NCI-H748 treated with DMSO at 0.1 percent for 48 hours (cell line): Measurements from ENCODE around the gene PKLR.
"Not testable (repeated sequence)": the region's sequence is repeated elsewhere in the genome, so short reads cannot be mapped to it uniquely, and the experiment has no call there.

Experiments used
- DNase-seq: peaks from one replicate; lab custom pipeline; 2025; lab: John Stamatoyannopoulos, UW

The PKLR gene

GRCh38 chr1:155301342-155301841, at the start of gene PKLR:
Gene PKLR, minus strand, starts transcription at chr1:155301438. Its CDS starts 43 bp downstream, at chr1:155301395.
- DNase-seq: no peak

GRCh38 chr1:155342842-155343241, 41.6 kb upstream of the PKLR start:
- no peak for DNase-seq

- no peak for DNase-seq
Measured at GRCh38 chr1:155339515-155340097, 38.4 kb upstream of the PKLR start.

DNA sequence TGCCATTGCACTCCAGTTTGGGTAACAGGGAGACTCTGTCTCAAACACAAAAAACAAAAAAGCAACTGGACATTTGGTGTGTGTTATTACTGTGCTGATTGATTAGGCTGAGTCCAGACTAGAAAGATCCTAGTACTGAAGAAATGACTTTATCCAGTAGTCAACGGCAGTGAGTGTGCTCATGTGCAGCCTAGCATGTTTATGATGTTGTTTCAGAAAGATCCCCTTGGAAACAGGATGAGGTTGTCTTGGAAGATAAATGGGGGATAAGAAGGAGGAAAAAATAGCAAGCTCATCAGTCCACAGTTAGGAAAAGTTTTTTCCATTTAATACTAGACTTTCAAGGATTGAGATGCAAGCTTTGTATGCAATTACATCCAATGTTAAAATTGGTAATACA, 33.7 kb upstream of the PKLR start:
- DNase-seq: no peak

GRCh38 chr1:155329980-155330598, 28.9 kb upstream of the PKLR start:
- no peak for DNase-seq

DNA sequence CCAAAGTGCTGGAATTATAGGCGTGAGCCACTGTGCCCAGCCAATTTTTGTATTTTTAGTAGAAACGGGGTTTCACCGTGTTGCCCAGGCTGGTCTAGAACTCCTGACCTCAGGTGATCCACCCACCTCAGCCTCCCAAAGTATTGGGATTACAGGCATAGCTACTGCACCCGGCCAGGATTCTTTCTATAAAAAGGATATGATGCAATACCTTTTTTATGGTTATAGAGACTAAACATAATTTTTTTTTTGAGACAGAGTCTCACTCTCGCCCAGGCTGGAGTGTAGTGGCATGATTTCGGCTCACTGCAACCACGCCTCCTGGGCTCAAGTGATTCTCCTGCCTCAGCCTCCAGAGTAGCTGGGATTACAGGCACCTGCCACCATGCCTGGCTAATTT, 27.6 kb upstream of the PKLR start:
- not testable (repeated sequence) for DNase-seq

- DNase-seq: no peak
Measured at GRCh38 chr1:155327981-155328380, 26.7 kb upstream of the PKLR start.

DNA sequence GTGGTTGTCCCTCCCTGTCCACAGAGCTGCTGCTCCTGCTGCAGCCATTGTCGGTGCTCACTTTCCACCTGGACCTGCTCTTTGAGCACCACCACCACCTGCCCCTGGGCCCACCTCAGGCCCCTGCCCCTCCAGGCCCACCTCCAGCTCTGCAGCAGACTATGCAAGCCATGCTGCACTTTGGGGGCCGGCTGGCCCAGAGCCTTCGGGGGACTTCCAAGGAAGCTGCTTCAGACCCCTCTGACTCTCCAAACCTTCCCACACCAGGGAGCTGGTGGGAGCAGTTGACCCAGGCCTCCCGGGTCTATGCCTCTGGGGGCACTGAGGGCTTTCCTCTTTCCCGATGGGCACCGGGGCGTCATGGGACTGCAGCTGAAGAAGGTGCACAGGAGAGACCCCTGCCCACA, 25.4 kb upstream of the PKLR start:
- no peak for DNase-seq

DNA sequence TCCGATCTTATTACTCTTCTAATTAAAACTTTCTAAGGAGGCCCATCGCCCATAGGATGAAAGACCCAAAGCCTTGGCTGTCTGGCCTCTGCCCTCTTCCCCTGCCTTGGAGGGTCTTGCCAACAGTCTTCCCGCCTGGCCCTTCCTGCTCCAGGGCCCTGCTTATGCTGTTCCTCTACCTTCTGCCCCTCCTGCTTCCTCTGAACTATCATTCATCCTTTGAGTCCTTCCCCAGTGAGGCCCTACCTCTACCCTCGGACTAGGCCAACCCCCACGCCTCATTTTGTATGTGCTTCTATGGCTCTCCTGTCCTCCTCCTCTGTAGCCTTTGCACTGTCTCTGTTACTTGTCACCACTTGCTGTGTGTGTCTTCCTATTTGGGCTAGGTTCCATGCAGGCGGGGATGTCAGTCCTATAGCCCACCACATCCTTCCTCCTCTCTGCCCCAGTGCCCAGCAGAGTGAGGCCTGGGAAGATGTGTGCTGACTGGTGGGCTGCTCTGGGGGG, 24.8 kb upstream of the PKLR start:
- no peak for DNase-seq

DNA sequence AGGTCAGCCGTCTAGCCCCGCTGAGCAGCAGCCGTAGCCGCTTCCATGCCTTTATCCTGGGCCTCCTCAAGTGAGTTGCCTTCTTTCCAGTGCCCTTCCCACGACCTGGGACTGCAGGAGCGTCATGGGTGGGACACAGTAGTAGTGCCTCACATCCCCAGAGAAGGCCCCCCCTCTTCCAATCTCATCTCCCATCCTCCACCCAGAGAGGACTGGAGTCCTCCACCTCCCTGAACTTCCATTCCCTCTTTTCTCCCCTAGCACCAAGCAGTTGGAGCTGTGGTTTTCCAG, 24.3 kb upstream of the PKLR start:
- DNase-seq: no peak

GRCh38 chr1:155324717-155325602, 23.7 kb upstream of the PKLR start:
- DNase-seq: peak; percentile 40

DNA sequence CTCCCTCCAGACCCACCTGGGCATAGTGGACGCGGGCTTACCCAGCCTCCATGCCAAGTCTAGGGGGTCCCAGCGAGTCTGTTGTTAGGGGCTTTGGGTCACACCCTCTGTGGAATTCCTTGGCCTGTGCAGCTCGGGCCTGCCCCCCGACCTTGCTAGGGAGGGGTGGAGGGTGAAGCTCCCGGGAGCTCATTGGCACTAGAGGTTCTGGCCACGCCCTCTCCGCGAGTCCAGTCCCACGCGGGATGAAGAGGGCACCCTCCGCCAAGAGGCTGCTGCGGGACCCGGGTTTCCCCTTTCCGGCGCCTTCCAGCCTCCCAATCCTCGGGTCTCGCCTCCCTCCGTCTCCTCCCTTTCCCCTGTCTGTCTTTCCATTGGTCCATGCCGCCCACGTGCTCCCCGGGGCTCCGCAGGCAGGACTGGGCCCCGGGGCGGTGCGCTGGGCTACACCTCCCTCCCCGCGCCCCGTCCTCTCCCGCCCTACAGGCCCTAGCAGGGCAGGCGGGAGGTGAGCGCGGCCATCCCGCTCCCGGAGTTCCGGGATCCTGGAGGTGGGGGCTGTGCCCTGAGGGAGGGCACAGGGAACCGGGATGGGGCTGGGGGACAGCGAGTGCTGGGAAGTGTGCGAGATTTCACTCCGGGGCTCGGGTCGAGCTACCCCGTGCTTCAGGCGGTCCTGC, 22.9 kb upstream of the PKLR start:
- peak; percentile 87 for DNase-seq

- DNase-seq: peak; percentile 71
Measured at GRCh38 chr1:155323729-155324036, 22.4 kb upstream of the PKLR start.

- DNase-seq: peak; percentile 89
Measured at GRCh38 chr1:155322953-155323728, 21.9 kb upstream of the PKLR start.

DNA sequence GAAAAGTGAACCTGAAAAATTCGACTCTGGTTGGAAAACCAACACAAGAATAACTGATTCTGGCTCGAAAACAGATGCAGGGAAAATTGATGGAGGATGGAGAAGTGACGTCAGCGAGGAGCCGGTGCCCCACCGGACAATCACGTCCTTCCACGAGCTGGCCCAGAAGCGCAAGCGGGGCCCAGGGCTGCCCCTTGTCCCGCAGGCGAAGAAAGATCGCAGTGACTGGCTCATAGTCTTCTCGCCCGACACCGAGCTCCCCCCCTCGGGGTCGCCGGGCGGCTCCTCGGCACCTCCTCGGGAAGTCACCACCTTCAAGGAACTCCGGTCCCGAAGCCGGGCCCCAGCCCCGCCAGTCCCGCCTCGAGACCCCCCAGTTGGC, 21.3 kb upstream of the PKLR start:
- no peak for DNase-seq

GRCh38 chr1:155321639-155322503, 20.6 kb upstream of the PKLR start:
- DNase-seq: no peak

DNA sequence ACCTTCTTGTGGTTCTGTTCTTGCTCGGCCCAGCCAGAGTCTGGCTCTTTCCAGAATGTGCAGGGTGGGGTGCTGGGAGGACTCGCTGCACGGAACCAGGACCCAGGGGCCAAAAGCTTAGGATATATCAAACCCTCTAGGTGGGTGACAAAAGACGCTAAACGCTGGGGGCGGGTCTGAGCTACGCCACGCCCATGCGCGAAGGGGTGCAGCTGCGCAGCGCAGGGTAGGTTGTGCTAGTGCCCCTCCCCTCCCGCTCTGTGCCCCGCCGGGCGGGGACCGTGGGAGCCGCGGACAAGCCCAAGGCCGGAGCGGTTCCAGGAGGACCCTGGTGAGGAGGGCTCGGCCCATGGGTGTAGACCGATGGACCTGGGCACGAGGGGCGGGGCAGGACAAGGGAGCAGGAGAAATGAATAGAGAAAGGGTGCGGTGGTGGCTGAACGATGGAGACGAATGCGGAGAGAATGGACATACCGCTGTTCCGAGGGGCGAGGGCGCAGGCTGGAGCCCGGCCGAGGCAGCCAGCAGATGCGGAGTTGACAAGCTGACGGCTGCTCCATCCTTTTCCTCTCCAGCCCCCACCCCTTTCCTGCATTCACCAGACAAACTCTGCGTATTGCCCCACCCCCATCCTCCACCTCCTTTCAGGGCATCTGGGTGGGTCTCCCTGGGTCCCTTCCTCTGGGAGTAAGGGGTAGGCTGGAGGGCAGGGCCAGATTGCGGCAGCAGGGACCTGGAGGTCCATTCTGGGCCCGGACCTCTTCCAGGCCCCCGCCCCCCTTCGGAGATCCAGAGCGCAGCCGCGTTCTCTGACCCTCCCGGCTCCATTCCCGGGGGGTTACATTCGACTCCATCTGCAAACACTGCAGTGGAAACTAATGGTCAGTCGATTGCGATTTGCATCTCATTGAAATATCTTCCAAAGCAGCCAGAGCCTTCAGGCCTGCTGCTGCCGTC, 19.7 kb upstream of the PKLR start, which contains the start of gene RUSC1:
TSS of gene RUSC1 (plus strand) at position 234 of the 957 bp plus-strand sequence. CDS start 880 bp downstream, outside the sequence.
- peak; percentile 79 for DNase-seq

- DNase-seq: no peak
Measured at GRCh38 chr1:155320252-155320651, 19.0 kb upstream of the PKLR start.

- no peak for DNase-seq
Measured at GRCh38 chr1:155319536-155319935, 18.3 kb upstream of the PKLR start.
